ENCODE data around the gene DTL.

The DTL gene

GRCh38 chr1:212089560-212090163 lies 54.1 kb downstream of the DTL start:
- Histone ChIP-seq H3K79me2 (ENCODE audit: insufficient read depth, low read length) (peaks cover 10% of the 10 kb centered on the region; the same call in 1 of the 2 replicates), H3K27ac (ENCODE audit: low read depth, low read length) (no peak overlapping the region), H3K27me3 (ENCODE audit: low read length) (no peaks in the 10 kb centered on the region), H3F3A (ENCODE audit: insufficient read depth) (no peaks in the 10 kb centered on the region), H3K4me2 (ENCODE audit: low read depth, low read length, poor library complexity, severe bottlenecking) (no peak overlapping the region), H3K9ac (ENCODE audit: low read length) (no peak overlapping the region), H3K9me2 (replicated peaks; ENCODE audit: insufficient read depth, low read length) (no peaks in the 10 kb centered on the region), H3K9me3 (ENCODE audit: insufficient read depth, low read length) (no peaks in the 10 kb centered on the region), H2AFZ (ENCODE audit: low read depth, low read length, severe bottlenecking) (no peak overlapping the region), H3K4me3 (ENCODE audit: insufficient read depth, low read length, poor library complexity, severe bottlenecking) (no peak overlapping the region), H4K20me1 (ENCODE audit: low read depth, low read length) (peaks cover 7% of the 10 kb centered on the region), H3K36me3 (ENCODE audit: low read length) (peaks cover 33% of the 10 kb centered on the region)
- no peak for TF ChIP-seq EZH2phosphoT487 (conservative IDR thresholded peaks at IDR 0.05; ENCODE audit: low read length)
- TF ChIP-seq, protein P1, sequence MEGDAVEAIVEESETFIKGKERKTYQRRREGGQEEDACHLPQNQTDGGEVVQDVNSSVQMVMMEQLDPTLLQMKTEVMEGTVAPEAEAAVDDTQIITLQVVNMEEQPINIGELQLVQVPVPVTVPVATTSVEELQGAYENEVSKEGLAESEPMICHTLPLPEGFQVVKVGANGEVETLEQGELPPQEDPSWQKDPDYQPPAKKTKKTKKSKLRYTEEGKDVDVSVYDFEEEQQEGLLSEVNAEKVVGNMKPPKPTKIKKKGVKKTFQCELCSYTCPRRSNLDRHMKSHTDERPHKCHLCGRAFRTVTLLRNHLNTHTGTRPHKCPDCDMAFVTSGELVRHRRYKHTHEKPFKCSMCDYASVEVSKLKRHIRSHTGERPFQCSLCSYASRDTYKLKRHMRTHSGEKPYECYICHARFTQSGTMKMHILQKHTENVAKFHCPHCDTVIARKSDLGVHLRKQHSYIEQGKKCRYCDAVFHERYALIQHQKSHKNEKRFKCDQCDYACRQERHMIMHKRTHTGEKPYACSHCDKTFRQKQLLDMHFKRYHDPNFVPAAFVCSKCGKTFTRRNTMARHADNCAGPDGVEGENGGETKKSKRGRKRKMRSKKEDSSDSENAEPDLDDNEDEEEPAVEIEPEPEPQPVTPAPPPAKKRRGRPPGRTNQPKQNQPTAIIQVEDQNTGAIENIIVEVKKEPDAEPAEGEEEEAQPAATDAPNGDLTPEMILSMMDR (IDR thresholded peaks at IDR 0.05; ENCODE audit: insufficient read depth, low read length, poor library complexity, severe bottlenecking) = no peak

DNA sequence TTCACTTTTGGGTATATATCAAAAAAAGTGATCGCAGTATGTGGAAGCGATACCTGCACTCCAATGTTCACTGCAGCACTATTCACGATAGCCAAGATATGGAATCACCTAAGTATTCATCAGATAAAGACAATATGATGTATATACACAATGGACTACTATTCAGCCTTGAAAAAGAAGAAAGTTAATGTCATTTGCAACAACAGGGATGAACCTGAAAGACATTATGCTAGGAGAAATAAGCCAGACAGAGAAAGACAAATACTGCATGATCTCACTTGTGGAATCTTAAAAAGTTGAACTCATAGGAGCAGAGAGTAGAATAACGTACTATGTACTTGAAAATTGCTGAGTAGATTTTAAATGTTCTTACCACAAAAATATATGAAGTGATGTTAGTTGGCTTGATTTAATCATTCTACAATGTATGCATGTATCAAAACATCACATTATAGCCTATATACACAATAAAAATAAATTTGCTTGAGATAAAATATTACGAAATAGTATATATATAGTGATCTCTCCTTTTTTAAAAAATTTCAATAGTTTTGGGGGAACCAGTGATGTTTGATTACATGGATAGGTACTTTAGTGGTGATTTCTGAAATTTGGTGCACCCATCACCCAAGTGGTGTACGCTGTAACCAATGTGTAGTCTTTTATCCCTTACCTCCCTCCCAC lies 56.0 kb downstream of the DTL start:
- H3K9me2 ChIP-seq (replicated peaks; ENCODE audit: insufficient read depth, low read length) = no peaks in the 10 kb centered on the region
- H3K79me2 ChIP-seq (ENCODE audit: insufficient read depth, low read length) = peaks cover 26% of the 10 kb centered on the region
- H3K9me3 ChIP-seq (ENCODE audit: insufficient read depth, low read length) = no peaks in the 10 kb centered on the region
- TF ChIP-seq, protein P1 (IDR thresholded peaks at IDR 0.05; ENCODE audit: insufficient read depth, low read length, poor library complexity, severe bottlenecking) = no peak
- TF ChIP-seq EZH2phosphoT487 (conservative IDR thresholded peaks at IDR 0.05; ENCODE audit: low read length) = no peak
- H3K9ac ChIP-seq (ENCODE audit: low read length) = no peak overlapping the region
- no peaks in the 10 kb centered on the region; the same call in none of the 2 replicates for H4K20me1 ChIP-seq (ENCODE audit: low read depth, low read length)
- no peak overlapping the region for H3K27ac ChIP-seq (ENCODE audit: low read depth, low read length)
- no peaks in the 10 kb centered on the region for H3K27me3 ChIP-seq (ENCODE audit: low read length)
- peaks cover 22% of the 10 kb centered on the region for H3K36me3 ChIP-seq (ENCODE audit: low read length)
- H3F3A ChIP-seq (ENCODE audit: insufficient read depth) = no peaks in the 10 kb centered on the region
- no peak overlapping the region for H3K4me3 ChIP-seq (ENCODE audit: insufficient read depth, low read length, poor library complexity, severe bottlenecking)
- no peak overlapping the region for H2AFZ ChIP-seq (ENCODE audit: low read depth, low read length, severe bottlenecking)
- no peak overlapping the region for H3K4me2 ChIP-seq (ENCODE audit: low read depth, low read length, poor library complexity, severe bottlenecking)

DNA sequence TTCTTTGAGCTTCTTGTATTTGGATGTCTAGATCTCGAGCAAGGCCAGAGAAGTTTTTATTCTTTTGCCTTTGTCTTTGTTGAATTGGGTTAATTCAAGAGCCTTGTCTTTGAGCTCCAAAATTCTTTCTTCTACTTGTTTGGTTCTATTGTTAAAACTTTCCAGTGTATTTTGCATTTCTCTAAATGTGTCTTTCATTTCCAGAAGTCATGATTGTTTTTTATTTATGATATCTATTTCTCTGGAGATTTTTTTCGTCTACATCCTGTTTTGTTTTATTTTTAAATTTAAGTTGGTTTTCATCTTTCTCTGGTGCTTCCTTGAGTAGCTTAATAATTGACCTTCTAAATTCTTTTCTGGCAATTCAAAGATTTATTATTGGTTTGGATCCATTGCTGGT lies 61.8 kb downstream of the DTL start:
- TF ChIP-seq, protein P1 (IDR thresholded peaks at IDR 0.05; ENCODE audit: insufficient read depth, low read length, poor library complexity, severe bottlenecking) = no peak
- TF ChIP-seq EZH2phosphoT487 (conservative IDR thresholded peaks at IDR 0.05; ENCODE audit: low read length) = no peak
- H3K36me3 ChIP-seq (ENCODE audit: low read length) = peaks cover 20% of the 10 kb centered on the region; the same call in 1 of the 2 replicates

More for the DNA sequence above, 61.8 kb downstream of the DTL start:
- Histone ChIP-seq H2AFZ (ENCODE audit: low read depth, low read length, severe bottlenecking) (no peak overlapping the region), H3K27ac (ENCODE audit: low read depth, low read length) (no peak overlapping the region), H3F3A (ENCODE audit: insufficient read depth) (no peaks in the 10 kb centered on the region), H3K9me3 (ENCODE audit: insufficient read depth, low read length) (no peaks in the 10 kb centered on the region), H3K27me3 (ENCODE audit: low read length) (no peaks in the 10 kb centered on the region), H3K4me3 (ENCODE audit: insufficient read depth, low read length, poor library complexity, severe bottlenecking) (no peak overlapping the region), H3K9me2 (replicated peaks; ENCODE audit: insufficient read depth, low read length) (no peaks in the 10 kb centered on the region), H3K79me2 (ENCODE audit: insufficient read depth, low read length) (peaks cover 44% of the 10 kb centered on the region), H3K9ac (ENCODE audit: low read length) (no peak overlapping the region), H3K4me2 (ENCODE audit: low read depth, low read length, poor library complexity, severe bottlenecking) (no peak overlapping the region), H4K20me1 (ENCODE audit: low read depth, low read length) (peaks cover 9% of the 10 kb centered on the region; the same call in 1 of the 2 replicates)

Data from SU-DHL-6 (cell line).